Endothelial cell of umbilical vein (primary cell): ENCODE results near the gene GPN1. TPM values are rescaled to one million over a fixed set of nuclear protein-coding genes. Genes with fewer than 3 reads are reported as not detected.
A peak's percentile ranks its signal among the peaks of the same experiment; 100 is the strongest.

ENCODE experiments used
- Bru-seq: library from RNA; stranded (reverse); fragments of 400-500 nt; gene quantifications from one replicate; lab custom pipeline; 2021; lab: Mats Ljungman, UMichigan
- BruChase-seq, 2 experiments: library from RNA; stranded (reverse); fragments of 400-500 nt; gene quantifications; one replicate each; lab custom pipeline; 2021; lab: Mats Ljungman, UMichigan
- BruUV-seq: library from RNA; stranded (reverse); fragments of 400-500 nt; replicated peaks from 2 replicates; lab custom pipeline; 2021; lab: Mats Ljungman, UMichigan
- CTCF ChIA-PET: fragments of 300-600, 350-600 bp; sonication (Branson Sonifier 250); formaldehyde crosslinking; loops from one replicate; lab custom pipeline; 2021; ENCODE audit warnings: antibody characterized with exemption, inconsistent platforms; lab: Charles Lee
- POLR2A ChIA-PET: fragments of 300-600, 350-600 bp; sonication (Branson Sonifier 250); formaldehyde crosslinking; loops from one replicate; lab custom pipeline; 2021; ENCODE audit warnings: antibody characterized with exemption, inconsistent platforms; lab: Charles Lee
- DNase-seq: peaks from one replicate; pipeline ENCODE4 v3.0.0-alpha.2; 2011; ENCODE audit warnings: low read depth, low spot score
- FAIRE-seq: peaks from 2 replicates; lab custom pipeline; 2011; peaks lifted over from hg19 to GRCh38; lab: Jason Lieb, UNC
- H2AFZ ChIP-seq: 2 replicates; pipeline ENCODE4 v1.6.0; 2012; ENCODE audit warnings: low read depth, low read length, control low read depth, inconsistent platforms
- H3K27ac ChIP-seq: 2 replicates; pipeline ENCODE4 v1.5.1; 2011; ENCODE audit warnings: low read depth, mild to moderate bottlenecking, control low read depth, low read length, moderate library complexity; ENCODE audit not compliant: insufficient read depth
- H3K27me3 ChIP-seq, 2 experiments: 2 replicates each; pipeline versions ENCODE4 v1.6.0 to v1.6.1; 2011; ENCODE audit warnings: low read length in 2 of 2, mixed read lengths in 1 of 2; ENCODE audit not compliant: control insufficient read depth in 2 of 2, insufficient read depth in 2 of 2
- H3K36me3 ChIP-seq, 2 experiments: 2 replicates in 1 of 2; 3 replicates in 1 of 2; pipeline ENCODE4 v1.5.1; 2011; ENCODE audit warnings: low read length in 2 of 2, mild to moderate bottlenecking in 1 of 2, moderate library complexity in 1 of 2; ENCODE audit not compliant: control insufficient read depth in 2 of 2, insufficient read depth in 2 of 2; ENCODE audit errors: extremely low read depth in 1 of 2
- H3K4me1 ChIP-seq: 3 replicates; pipeline ENCODE4 v1.5.1; 2011; ENCODE audit warnings: mild to moderate bottlenecking, low read length; ENCODE audit not compliant: control insufficient read depth, insufficient read depth; ENCODE audit errors: extremely low read depth
- H3K4me2 ChIP-seq: 2 replicates; pipeline ENCODE4 v1.6.1; 2011; ENCODE audit warnings: low read length, control low read depth, mixed read lengths; ENCODE audit not compliant: insufficient read depth
- H3K4me3 ChIP-seq, 3 experiments: fragments of 200-600 bp in 1 of 3; sonication (generic), shearing (Covaris generic) in 1 of 3; replicated peaks in 1 of 3; 2 replicates each; pipeline ENCODE4 v1.5.1; 2011 to 2016; ENCODE audit warnings: control low read depth in 3 of 3, low read length in 3 of 3, mild to moderate bottlenecking in 2 of 3, inconsistent platforms in 1 of 3, low read depth in 1 of 3, moderate library complexity in 1 of 3; ENCODE audit not compliant: insufficient read depth in 1 of 3
- H3K79me2 ChIP-seq: 2 replicates; pipeline ENCODE4 v1.6.0; 2012; ENCODE audit warnings: low read length, inconsistent platforms; ENCODE audit not compliant: control insufficient read depth, insufficient read depth
- H3K9ac ChIP-seq: replicated peaks from 2 replicates; pipeline ENCODE3; 2011; ENCODE audit warnings: low read length, control low read depth; ENCODE audit not compliant: insufficient read depth; ENCODE audit errors: extremely low read depth
- H3K9me1 ChIP-seq: replicated peaks from 3 replicates; pipeline ENCODE4 v1.6.0; 2011; ENCODE audit warnings: mild to moderate bottlenecking, low read length; ENCODE audit not compliant: control insufficient read depth, insufficient read depth; ENCODE audit errors: extremely low read depth
- H3K9me3 ChIP-seq: replicated peaks from 2 replicates; pipeline ENCODE4 v1.5.1; 2012; ENCODE audit warnings: low read length, inconsistent platforms; ENCODE audit not compliant: control insufficient read depth, insufficient read depth
- H4K20me1 ChIP-seq: replicated peaks from 2 replicates; pipeline ENCODE3; 2011; ENCODE audit warnings: mild to moderate bottlenecking, low read length; ENCODE audit not compliant: control insufficient read depth, insufficient read depth; ENCODE audit errors: extremely low read depth
- CTCF ChIP-seq, 2 donors: IDR thresholded peaks; 1 replicate in 1 of 2; 2 replicates in 1 of 2; pipeline ENCODE4 v1.5.1; 2011; ENCODE audit warnings: low read length in 2 of 2, mild to moderate bottlenecking in 2 of 2, moderate library complexity in 2 of 2, control low read depth in 1 of 2, inconsistent platforms in 1 of 2, low read depth in 1 of 2; ENCODE audit not compliant: insufficient read depth in 1 of 2; ENCODE audit errors: extremely low read depth in 1 of 2
- EZH2 ChIP-seq: IDR thresholded peaks from 2 replicates; pipeline ENCODE4 v1.6.1; 2012; ENCODE audit warnings: borderline replicate concordance, low read depth, mild to moderate bottlenecking, moderate library complexity, low read length, inconsistent platforms; ENCODE audit not compliant: severe bottlenecking
- FOS ChIP-seq: IDR thresholded peaks from 2 replicates; pipeline ENCODE4 v1.6.1; 2011; ENCODE audit warnings: mild to moderate bottlenecking, low read length, moderate library complexity, borderline replicate concordance; ENCODE audit not compliant: insufficient read depth
- MAX ChIP-seq: IDR thresholded peaks from 2 replicates; pipeline ENCODE4 v1.6.1; 2011; ENCODE audit not compliant: insufficient read depth, insufficient read length
- MYC ChIP-seq: IDR thresholded peaks from one replicate; pipeline ENCODE4 v1.6.1; 2011; ENCODE audit warnings: mild to moderate bottlenecking, low read depth, low read length
- POLR2A ChIP-seq: IDR thresholded peaks from 2 replicates; pipeline ENCODE4 v1.6.1; 2012; ENCODE audit warnings: low read depth, mild to moderate bottlenecking, control low read depth, low read length
- POLR2AphosphoS5 ChIP-seq: IDR thresholded peaks from 2 replicates; pipeline ENCODE4 v1.6.1; 2012; ENCODE audit warnings: low read depth, mild to moderate bottlenecking, control low read depth, low read length, moderate library complexity; ENCODE audit not compliant: insufficient read depth
- dilution Hi-C: fragments of 300-500 bp; cut with MboI; formaldehyde crosslinking; loops from one replicate; pipeline ENCODE4 v1.15.0; 2019; ENCODE audit warnings: low sequenced_read_pairs; ENCODE audit not compliant: extremely low pct_ligation_motif_present
- intact Hi-C: fragments of 100-400 bp; cut with micrococcal nuclease; formaldehyde crosslinking; loops from one replicate; pipeline ENCODE4 v1.10.0; 2022
- long read RNA-seq: library from polyadenylated mRNA; stranded (forward); transcript quantifications from one replicate; pipeline ENCODE4 v2.0.0, GENCODE V29; 2021
- polyA minus RNA-seq, 3 experiments: library from RNA; depleted of rRNA, polyadenylated mRNA; stranded (reverse); fragments of >200 nt; gene quantifications; 1 replicate in 1 of 3; 2 replicates in 2 of 3; pipeline ENCODE4 v1.2.3, GENCODE V29; 2011
- polyA plus RNA-seq, 4 experiments: library from polyadenylated mRNA; depleted of rRNA in 3 of 4; stranded (reverse) in 3 of 4; unstranded in 1 of 4; fragments of >200 nt; gene quantifications; 2 replicates each; pipeline versions ENCODE4 v1.2.1 to v1.2.3, GENCODE V29; 2011 to 2012; ENCODE audit warnings: missing spikeins in 1 of 4
- total RNA-seq: library from RNA; stranded (reverse); gene quantifications from 2 replicates; pipeline ENCODE4 v1.2.3, GENCODE V29; 2021

The GPN1 gene
- total RNA-seq (41.5 and 45.5 TPM in 2 replicates), polyA plus RNA-seq (33.2 and 35.4 TPM in 2 replicates), polyA minus RNA-seq (52.5 and 60.8 TPM in 2 replicates), Bru-seq, nascent RNA (percentile 78 among the genes with signal in this experiment), BruChase-seq, experiment 1, labeled RNA remaining after a 6-hour chase (percentile 84 among the genes with signal in this experiment), BruChase-seq, experiment 2, labeled RNA remaining after a 2-hour chase (percentile 75 among the genes with signal in this experiment)
- polyA plus RNA-seq (2011; cell fraction: cytosol; rRNA removed): 49.3 and 49.6 TPM in 2 replicates
- 28.9 and 36.3 TPM in 2 replicates for polyA plus RNA-seq (2011; cell fraction: nucleus; rRNA removed)
- polyA plus RNA-seq (2012): 56.4 and 68.4 TPM in 2 replicates
- 35.8 TPM for polyA minus RNA-seq (2011; cell fraction: cytosol; rRNA and poly(A)+ RNA removed)
- 25.2 and 33.6 TPM in 2 replicates for polyA minus RNA-seq (2011; cell fraction: nucleus; rRNA and poly(A)+ RNA removed)
- long read RNA-seq, transcript GPN1-212 (14 exons, 1,832 nt): major isoform, 205 of 244 reads
- long read RNA-seq, partial matches to known transcripts: 1 of 244 reads
- long read RNA-seq, other reads (novel, unspliced or antisense): 38 of 244 reads

GRCh38 chr2:27628767-27629709 is at the start of gene GPN1, which contains the start of gene CCDC121:
Gene GPN1, plus strand, starts transcription at chr2:27629050. Its CDS starts 9 bp downstream, at chr2:27629059.
Gene CCDC121, minus strand, starts transcription at chr2:27629012. Its CDS starts 1,213 bp downstream, at chr2:27627799.
- Histone ChIP-seq H3K36me3 (peaks cover 4 to 7% of the 10 kb centered on the region in 2 experiments), H3K9ac (peak within 1 kb of the TSS; percentile 95), H3K4me2 (peak within 1 kb of the TSS; percentile 99), H3K9me1 (no peaks in the 10 kb centered on the region), H3K27me3 (no peaks in the 10 kb centered on the region), H3K4me1 (peaks cover 27% of the 10 kb centered on the region), H3K27ac (peak within 1 kb of the TSS; percentile 69), H3K9me3 (no peaks in the 10 kb centered on the region), H4K20me1 (no peaks in the 10 kb centered on the region), H2AFZ (peak within 1 kb of the TSS; percentile 95), H3K79me2 (peaks cover 10% of the 10 kb centered on the region), H3K4me3 (peak within 1 kb of the TSS; percentile 98)
- FAIRE-seq: peak; percentile 79
- ChIA-PET POLR2A (no interaction called here), CTCF (interaction anchor here (1.0 to 2.4 kb wide), 2 partner anchors 9 to 54 kb away, joined by 3 to 14 read pairs; no protein-coding TSS in a partner anchor)
- TSS peak; percentile 35 for BruUV-seq
- peak; percentile 93 for DNase-seq
- dilution Hi-C loops (no loop called here), intact Hi-C loops (loop anchor here (1.0 to 2.0 kb wide), 6 partner anchors 34 to 220 kb away; partner anchors contain the start of genes IFT172, NRBP1, PPM1G and SLC4A1AP)
- TF ChIP-seq MYC: peak; percentile 40
- TF ChIP-seq MAX: peak; percentile 34
- no peak for TF ChIP-seq EZH2
- peak; percentile 96 for TF ChIP-seq POLR2A
- no peak for TF ChIP-seq CTCF (IDR thresholded peaks at IDR 0.05; ENCODE audit: extremely low read depth in 1 of 2, insufficient read depth in 1 of 2, low read depth in 1 of 2, low read length in 2 of 2)
- peak; percentile 82 for TF ChIP-seq FOS
- peak; percentile 88 for TF ChIP-seq POLR2AphosphoS5
